ENCODE results near the gene CEACAM19. TPM values are rescaled to one million over a fixed set of nuclear protein-coding genes. Genes with fewer than 3 reads are reported as not detected.
A peak's percentile ranks its signal among the peaks of the same experiment; 100 is the strongest.

CEACAM19 gene
- total RNA-seq, 3 donors from 2014 or later = 5.8 to 8.0 (median 6.9) TPM

GRCh38 chr19:44636439-44637389 lies 34.6 kb upstream of the CEACAM19 start:
- no peak for TF ChIP-seq CTCF (IDR thresholded peaks at IDR 0.05)
- Histone ChIP-seq H3K4me1 (ENCODE audit: low read depth) (peaks cover 48% of the 10 kb centered on the region), H3K9me3 (no peaks in the 10 kb centered on the region), H3K4me3 (no peak overlapping the region), H3K36me3 (ENCODE audit: low read depth) (no peaks in the 10 kb centered on the region)
- ATAC-seq (peak; percentile 92), DNase-seq (peak in 1 of 3 donors; percentile 48)
- intact Hi-C loops (cut with DNase I, micrococcal nuclease) = no loop called here

GRCh38 chr19:44637390-44637764 lies 33.9 kb upstream of the CEACAM19 start:
- Histone ChIP-seq H3K4me3 (no peak overlapping the region), H3K9me3 (no peaks in the 10 kb centered on the region), H3K4me1 (ENCODE audit: low read depth) (peaks cover 48% of the 10 kb centered on the region), H3K36me3 (ENCODE audit: low read depth) (no peaks in the 10 kb centered on the region)
- TF ChIP-seq CTCF (IDR thresholded peaks at IDR 0.05) = no peak
- ATAC-seq (no peak), DNase-seq (no peak)
- intact Hi-C loops (cut with DNase I, micrococcal nuclease) = no loop called here

- Histone ChIP-seq H3K4me3 (no peak overlapping the region), H3K4me1 (ENCODE audit: low read depth) (peaks cover 48% of the 10 kb centered on the region), H3K36me3 (ENCODE audit: low read depth) (no peaks in the 10 kb centered on the region), H3K9me3 (no peaks in the 10 kb centered on the region)
- DNase-seq (no peak), ATAC-seq (no peak)
- TF ChIP-seq CTCF (IDR thresholded peaks at IDR 0.05) = no peak
- intact Hi-C loops (cut with DNase I, micrococcal nuclease) = no loop called here
These were observed 30.8 kb upstream of the CEACAM19 start for GRCh38 chr19:44640518-44640917.

GRCh38 chr19:44641501-44642265 lies 29.6 kb upstream of the CEACAM19 start:
- Histone ChIP-seq H3K9me3 (no peaks in the 10 kb centered on the region), H3K36me3 (ENCODE audit: low read depth) (no peaks in the 10 kb centered on the region), H3K4me3 (no peak overlapping the region), H3K4me1 (ENCODE audit: low read depth) (peaks cover 40% of the 10 kb centered on the region)
- ATAC-seq (no peak), DNase-seq (no peak)
- TF ChIP-seq CTCF (IDR thresholded peaks at IDR 0.05) = no peak
- intact Hi-C loops (cut with DNase I, micrococcal nuclease) = no loop called here

- Histone ChIP-seq H3K36me3 (ENCODE audit: low read depth) (no peaks in the 10 kb centered on the region), H3K4me3 (no peak overlapping the region), H3K4me1 (ENCODE audit: low read depth) (peaks cover 33% of the 10 kb centered on the region), H3K9me3 (no peaks in the 10 kb centered on the region)
- TF ChIP-seq CTCF (IDR thresholded peaks at IDR 0.05) = no peak
- no peak for DNase-seq
- ATAC-seq = no peak
- intact Hi-C loops (cut with DNase I, micrococcal nuclease) = no loop called here
These were observed 28.9 kb upstream of the CEACAM19 start for GRCh38 chr19:44642377-44642776.
